Hepatocyte (in vitro differentiated cells): Measurements from ENCODE around the gene SEMA6C. TPM values are rescaled to one million over a fixed set of nuclear protein-coding genes. Genes with fewer than 3 reads are reported as not detected.

Source experiments
- DNase-seq: peaks from one replicate; pipeline ENCODE4 v3.0.0-alpha.2; 2016; ENCODE audit warnings: low spot score
- H2AFZ ChIP-seq: fragments of 200-600 bp; sonication (generic); 2 replicates; pipeline ENCODE4 v1.6.0; 2016; ENCODE audit warnings: antibody characterized with exemption, mild to moderate bottlenecking
- H3K27ac ChIP-seq: fragments of 200-600 bp; sonication (generic); 2 replicates; pipeline ENCODE4 v1.5.1; 2016; ENCODE audit warnings: mild to moderate bottlenecking
- H3K27me3 ChIP-seq: fragments of 200-600 bp; sonication (generic); 2 replicates; pipeline ENCODE4 v1.6.1; 2016
- H3K36me3 ChIP-seq: fragments of 200-600 bp; sonication (generic); replicated peaks from 2 replicates; pipeline ENCODE4 v1.5.1; 2016; ENCODE audit warnings: low read depth; ENCODE audit not compliant: insufficient read depth
- H3K4me1 ChIP-seq: fragments of 200-600 bp; sonication (generic); 2 replicates; pipeline ENCODE4 v1.5.1; 2016; ENCODE audit warnings: mild to moderate bottlenecking, moderate library complexity; ENCODE audit not compliant: insufficient read depth
- H3K4me2 ChIP-seq: fragments of 200-600 bp; sonication (generic); 2 replicates; pipeline ENCODE4 v1.6.0; 2016
- H3K4me3 ChIP-seq: fragments of 200-600 bp; sonication (generic); 2 replicates; pipeline ENCODE4 v1.5.1; 2016; ENCODE audit warnings: mild to moderate bottlenecking
- H3K79me2 ChIP-seq: fragments of 200-600 bp; sonication (generic); 2 replicates; pipeline ENCODE4 v1.6.0; 2017; ENCODE audit warnings: mild to moderate bottlenecking
- H3K9me2 ChIP-seq: fragments of 200-600 bp; sonication (generic); replicated peaks from 2 replicates; pipeline ENCODE4 v1.6.0; 2017; ENCODE audit warnings: mild to moderate bottlenecking; ENCODE audit not compliant: insufficient read depth
- H3K9me3 ChIP-seq: fragments of 200-600 bp; sonication (generic); 2 replicates; pipeline ENCODE4 v1.5.1; 2016; ENCODE audit warnings: low read depth, mild to moderate bottlenecking
- H4K20me1 ChIP-seq: fragments of 200-600 bp; sonication (generic); 2 replicates; pipeline ENCODE4 v1.6.0; 2016; ENCODE audit warnings: mild to moderate bottlenecking; ENCODE audit not compliant: insufficient read depth, poor library complexity, severe bottlenecking
- EZH2 ChIP-seq: fragments of 200-600 bp; sonication (generic); IDR thresholded peaks from 2 replicates; pipeline ENCODE4 v1.6.1; 2016; ENCODE audit warnings: antibody characterized with exemption, mild to moderate bottlenecking, borderline replicate concordance
- EZH2phosphoT487 ChIP-seq: fragments of 200-600 bp; sonication (generic); IDR thresholded peaks from one replicate; pipeline ENCODE4 v1.6.1; 2018; ENCODE audit warnings: antibody characterized with exemption, mild to moderate bottlenecking, low read depth, moderate library complexity; ENCODE audit not compliant: unreplicated experiment, severe bottlenecking
- WGBS: methylation state at CpG from one replicate; pipeline ENCODE4 v1.1.6; 2016; ENCODE audit warnings: low lambda C conversion rate; ENCODE audit errors: missing lambda C conversion rate; 5-methylcytosine and 5-hydroxymethylcytosine counted together
- polyA plus RNA-seq: library from polyadenylated mRNA; unstranded; fragments of >200 nt; fragmentation: Nextera tagmentation; extraction: Ambion mirVana; gene quantifications from 2 replicates; pipeline ENCODE4 v1.2.1, GENCODE V29; 2016
- total RNA-seq: library from RNA; depleted of rRNA; stranded (reverse); fragments of >200 nt; gene quantifications from 2 replicates; pipeline ENCODE4 v1.2.3, GENCODE V29; 2014
- TF ChIP-seq, protein P1 (sequence below): fragments of 200-600 bp; sonication (generic); IDR thresholded peaks from 2 replicates; pipeline ENCODE4 v1.5.1; 2016; ENCODE audit warnings: antibody characterized with exemption, mild to moderate bottlenecking; ENCODE audit not compliant: poor library complexity

SEMA6C gene
- total and polyA plus RNA-seq, 2 experiments from 2014 or later: 25.1 to 41.6 TPM

DNA sequence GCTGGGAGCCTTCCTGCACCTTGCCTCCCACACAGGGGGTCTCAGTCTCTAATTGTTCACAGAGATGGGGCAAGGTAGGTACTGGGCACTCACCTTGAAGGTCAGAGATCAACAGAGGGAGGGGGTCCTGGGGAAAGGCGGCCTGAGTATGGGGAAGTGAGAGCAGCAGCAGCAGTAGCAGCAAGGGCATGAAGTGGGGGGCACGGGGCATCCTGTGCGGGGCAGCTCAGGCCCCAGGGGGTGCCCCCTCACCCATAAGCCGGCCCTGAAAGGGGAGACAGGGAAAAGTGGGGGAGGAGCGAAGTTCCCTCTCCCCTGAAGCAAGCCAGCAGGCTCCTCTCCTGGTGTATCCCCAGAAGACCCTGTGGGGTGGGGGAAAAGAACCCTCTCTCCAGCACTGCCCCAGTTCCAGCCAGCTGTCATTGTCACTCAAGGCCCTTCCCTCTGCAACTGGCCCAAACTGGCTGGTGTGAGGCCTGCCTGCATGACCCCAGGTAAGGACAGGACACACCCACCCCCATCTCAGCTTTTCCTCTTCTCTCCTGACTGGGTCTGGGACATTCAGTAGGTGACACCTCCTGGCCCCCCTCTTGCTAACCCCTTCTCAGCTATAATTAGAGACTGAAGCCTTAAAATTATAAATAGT, 3.9 kb downstream of the SEMA6C start:
- H3K9me2 ChIP-seq: no peaks in the 10 kb centered on the region
- TF ChIP-seq EZH2: no peak
- TF ChIP-seq, protein P1, sequence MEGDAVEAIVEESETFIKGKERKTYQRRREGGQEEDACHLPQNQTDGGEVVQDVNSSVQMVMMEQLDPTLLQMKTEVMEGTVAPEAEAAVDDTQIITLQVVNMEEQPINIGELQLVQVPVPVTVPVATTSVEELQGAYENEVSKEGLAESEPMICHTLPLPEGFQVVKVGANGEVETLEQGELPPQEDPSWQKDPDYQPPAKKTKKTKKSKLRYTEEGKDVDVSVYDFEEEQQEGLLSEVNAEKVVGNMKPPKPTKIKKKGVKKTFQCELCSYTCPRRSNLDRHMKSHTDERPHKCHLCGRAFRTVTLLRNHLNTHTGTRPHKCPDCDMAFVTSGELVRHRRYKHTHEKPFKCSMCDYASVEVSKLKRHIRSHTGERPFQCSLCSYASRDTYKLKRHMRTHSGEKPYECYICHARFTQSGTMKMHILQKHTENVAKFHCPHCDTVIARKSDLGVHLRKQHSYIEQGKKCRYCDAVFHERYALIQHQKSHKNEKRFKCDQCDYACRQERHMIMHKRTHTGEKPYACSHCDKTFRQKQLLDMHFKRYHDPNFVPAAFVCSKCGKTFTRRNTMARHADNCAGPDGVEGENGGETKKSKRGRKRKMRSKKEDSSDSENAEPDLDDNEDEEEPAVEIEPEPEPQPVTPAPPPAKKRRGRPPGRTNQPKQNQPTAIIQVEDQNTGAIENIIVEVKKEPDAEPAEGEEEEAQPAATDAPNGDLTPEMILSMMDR: no peak
- TF ChIP-seq EZH2phosphoT487: no peak
- no peak for DNase-seq
- peaks cover 3% of the 10 kb centered on the region for H3K27me3 ChIP-seq
- no peaks in the 10 kb centered on the region for H3K36me3 ChIP-seq
- H4K20me1 ChIP-seq: no peaks in the 10 kb centered on the region
- H3K4me3 ChIP-seq: no peak overlapping the region
- WGBS: 94% methylated on average over 3 of the region's 5 CpGs
- no peak overlapping the region for H2AFZ ChIP-seq
- H3K27ac ChIP-seq: no peak overlapping the region
- no peaks in the 10 kb centered on the region for H3K9me3 ChIP-seq
- H3K4me1 ChIP-seq: peaks cover 12% of the 10 kb centered on the region
- H3K79me2 ChIP-seq: peaks cover 7% of the 10 kb centered on the region
- H3K4me2 ChIP-seq: no peak overlapping the region

DNA sequence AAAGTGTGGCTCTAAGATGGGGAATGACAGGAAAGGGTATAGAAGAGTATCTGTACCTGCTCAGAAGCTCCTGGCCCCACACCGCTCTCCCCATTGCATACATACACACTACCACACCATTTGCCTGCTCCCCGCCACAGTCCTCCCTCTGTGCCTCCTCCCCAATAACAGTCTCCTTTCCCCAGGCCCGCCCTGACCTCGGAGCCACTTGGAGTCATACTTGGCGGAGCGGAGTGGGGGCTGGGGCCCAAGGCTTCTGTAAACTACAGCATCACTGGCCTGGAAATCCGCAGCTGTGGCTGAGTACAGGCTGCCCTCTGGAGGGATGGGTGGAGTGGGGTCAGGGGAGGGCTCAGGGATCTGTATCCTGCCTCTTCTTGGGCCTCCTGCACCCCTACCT, 8.6 kb downstream of the SEMA6C start:
- H3K4me3 ChIP-seq: no peak overlapping the region
- H3K27ac ChIP-seq: no peak overlapping the region
- no peaks in the 10 kb centered on the region for H4K20me1 ChIP-seq
- no peaks in the 10 kb centered on the region for H3K9me2 ChIP-seq
- 95% methylated on average over 7 of the region's 7 CpGs for WGBS
- no peaks in the 10 kb centered on the region for H3K79me2 ChIP-seq
- H2AFZ ChIP-seq: no peak overlapping the region
- H3K9me3 ChIP-seq: no peaks in the 10 kb centered on the region
- no peaks in the 10 kb centered on the region for H3K36me3 ChIP-seq
- no peak for TF ChIP-seq EZH2
- TF ChIP-seq, protein P1: no peak
- TF ChIP-seq EZH2phosphoT487: no peak
- no peak for DNase-seq
- no peaks in the 10 kb centered on the region for H3K27me3 ChIP-seq
- peaks cover 3% of the 10 kb centered on the region for H3K4me1 ChIP-seq
- H3K4me2 ChIP-seq: no peak overlapping the region

DNA sequence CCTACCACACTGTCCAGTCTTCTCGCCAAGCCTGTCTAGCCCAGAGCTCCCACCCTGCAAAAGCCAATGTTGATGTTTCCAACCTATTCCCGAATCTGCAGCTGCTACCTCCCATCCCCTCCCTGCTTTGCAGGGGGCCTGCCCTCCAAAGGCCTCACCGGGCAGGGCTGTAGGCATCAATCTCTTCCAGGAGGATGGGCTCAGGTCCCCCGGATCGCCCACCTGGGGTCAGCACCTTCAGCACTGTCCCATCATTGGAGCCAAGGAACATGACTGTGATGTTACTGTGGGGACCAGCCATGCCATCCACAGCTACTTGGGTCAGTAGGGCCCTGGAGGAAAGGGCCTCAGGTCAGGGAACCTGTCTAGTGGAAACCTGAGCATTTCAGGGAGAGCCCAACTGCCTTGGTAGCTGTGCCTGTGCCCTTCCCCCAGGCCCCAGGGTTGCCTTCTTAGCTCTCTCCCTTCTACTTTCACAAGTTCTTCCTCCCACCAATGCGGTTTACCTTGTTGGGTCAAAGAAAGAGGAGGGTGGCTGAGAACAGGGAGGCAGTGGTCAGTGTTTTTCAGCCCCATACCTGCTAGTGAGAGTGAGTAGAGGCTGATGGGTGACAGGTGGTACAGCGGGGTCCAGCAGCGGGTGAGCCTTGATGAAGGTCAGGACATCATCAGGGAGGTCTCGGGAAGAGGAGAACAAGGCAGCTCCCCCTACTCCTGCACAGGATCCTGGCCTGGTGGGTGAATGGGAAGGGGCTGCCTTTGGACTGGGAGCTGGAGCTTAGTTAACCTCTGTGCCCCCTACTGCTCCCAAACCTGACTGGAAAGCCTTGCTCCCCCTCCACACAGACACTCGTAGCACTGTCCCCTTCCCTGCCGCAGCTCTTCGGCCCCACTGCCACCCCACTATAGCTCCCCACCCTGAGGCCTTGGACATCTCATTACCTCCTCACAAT, 10.7 kb downstream of the SEMA6C start:
- H3K9me2 ChIP-seq: no peaks in the 10 kb centered on the region
- H3K36me3 ChIP-seq: no peaks in the 10 kb centered on the region
- peaks cover 14% of the 10 kb centered on the region for H3K4me1 ChIP-seq
- H3K27me3 ChIP-seq: peaks cover 13% of the 10 kb centered on the region
- no peaks in the 10 kb centered on the region for H3K9me3 ChIP-seq
- H4K20me1 ChIP-seq: no peaks in the 10 kb centered on the region
- H3K27ac ChIP-seq: no peak overlapping the region
- no peak overlapping the region for H2AFZ ChIP-seq
- no peak overlapping the region for H3K4me2 ChIP-seq
- no peaks in the 10 kb centered on the region for H3K79me2 ChIP-seq
- no peak overlapping the region for H3K4me3 ChIP-seq
- TF ChIP-seq, protein P1: no peak
- no peak for TF ChIP-seq EZH2
- TF ChIP-seq EZH2phosphoT487: no peak
- 89% methylated on average over 12 of the region's 12 CpGs for WGBS
- DNase-seq: no peak
